Measurements from ENCODE around the gene NOC3L. TPM values are rescaled to one million over a fixed set of nuclear protein-coding genes. Genes with fewer than 3 reads are reported as not detected.
"Not testable (repeated sequence)": the region's sequence is repeated elsewhere in the genome, so short reads cannot be mapped to it uniquely, and the experiment has no call there.

NOC3L gene
- total and polyA plus RNA-seq, 2 of the 4 experiments (the other 2 are of a cell fraction) = 11.9 to 26.5 TPM

DNA sequence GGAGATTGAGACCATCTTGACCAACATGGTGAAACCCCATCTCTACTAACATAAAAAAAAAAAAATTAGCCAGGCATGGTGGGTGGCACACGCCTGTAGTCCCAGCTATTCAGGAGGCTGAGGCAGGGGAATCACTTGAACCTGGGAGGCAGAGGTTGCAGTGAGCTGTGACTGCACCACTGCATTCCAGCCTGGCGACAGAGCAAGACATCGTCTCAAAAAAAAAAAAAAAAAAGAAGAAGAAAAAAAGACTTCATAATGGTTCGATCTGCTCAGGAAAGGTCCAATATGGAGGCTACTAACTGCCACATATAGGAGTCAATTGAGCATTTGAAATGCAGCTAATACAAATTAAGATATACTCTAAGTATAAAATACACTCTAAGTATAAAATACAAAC is 12.2 kb downstream of the NOC3L start:
- H3K23ac ChIP-seq (ENCODE audit: low read depth, low read length); H3K27ac ChIP-seq (ENCODE audit: insufficient read depth, low read length); in situ Hi-C loops (cut with MboI; ENCODE audit: low sequenced_read_pairs); H3K9ac ChIP-seq (ENCODE audit: low read depth, low read length); H3K27me3 ChIP-seq (ENCODE audit: control insufficient read depth, insufficient read depth, low read length); H4K8ac ChIP-seq (ENCODE audit: low read depth in 2 of 2, low read length in 2 of 2); H2BK120ac ChIP-seq (ENCODE audit: low read depth, low read length); dilution Hi-C loops (cut with HindIII; ENCODE audit: low sequenced_read_pairs, unreplicated experiment); H3K4ac ChIP-seq (ENCODE audit: low read depth, low read length); H2AK5ac ChIP-seq (ENCODE audit: low read depth, low read length); BruUV-seq (replicated peaks); H2BK5ac ChIP-seq (ENCODE audit: low read depth, low read length, poor library complexity, severe bottlenecking); H3K56ac ChIP-seq (ENCODE audit: extremely low read depth, insufficient read depth, low read length); H3K18ac ChIP-seq (ENCODE audit: low read depth, low read length); H4K5ac ChIP-seq (ENCODE audit: low read depth, low read length); H3K4me3 ChIP-seq (ENCODE audit: insufficient read depth, low read depth, low read length); H3K4me2 ChIP-seq (ENCODE audit: low read depth, low read length); H2BK20ac ChIP-seq (ENCODE audit: low read depth, low read length); H3K79me1 ChIP-seq (ENCODE audit: low read depth in 1 of 2, low read length in 2 of 2); H4K91ac ChIP-seq (ENCODE audit: insufficient read depth, low read depth, low read length); intact Hi-C loops (cut with micrococcal nuclease); H2BK15ac ChIP-seq (ENCODE audit: low read depth, low read length); POLR2A ChIA-PET (ENCODE audit: unreplicated experiment); H3K4me1 ChIP-seq (ENCODE audit: control insufficient read depth, insufficient read depth, low read length); H3K9me3 ChIP-seq (ENCODE audit: control insufficient read depth, insufficient read depth, low read length); H2AK9ac ChIP-seq (replicated peaks; ENCODE audit: low read depth, low read length, poor library complexity); ATAC-seq (ENCODE audit: low read depth); H2AFZ ChIP-seq (replicated peaks; ENCODE audit: low read length, poor library complexity); H3K9me1 ChIP-seq (ENCODE audit: insufficient read depth, low read length); H3K14ac ChIP-seq (replicated peaks; ENCODE audit: low read depth, low read length); H4K20me1 ChIP-seq (ENCODE audit: insufficient read depth, low read length): not testable (repeated sequence)
- CTCF ChIA-PET = interaction anchor here (1.2 kb wide), 1 partner anchor 94 kb away, joined by 4 read pairs; no protein-coding TSS in a partner anchor
- no CpG with 5 or more reads among the region's 4 CpGs for WGBS, 2 experiments (ENCODE audit: extremely low coverage in 2 of 2, insufficient read length in 1 of 2)
- H3K36me3 ChIP-seq (ENCODE audit: control insufficient read depth, insufficient read depth, low read length) = peaks cover 21% of the 10 kb centered on the region
- peak; percentile 27 for DNase-seq
